ENCODE results near the gene THRSP.
"Not testable (repeated sequence)": the region's sequence is repeated elsewhere in the genome, so short reads cannot be mapped to it uniquely, and the experiment has no call there.

The THRSP gene

GRCh38 chr11:78039391-78039918, 24.2 kb upstream of the THRSP start:
- no peak for DNase-seq (ENCODE audit: low read depth)

- peak; percentile 76 for DNase-seq (ENCODE audit: low read depth)
Observed at GRCh38 chr11:78039919-78040671, 23.6 kb upstream of the THRSP start.

GRCh38 chr11:78040691-78041379, 22.8 kb upstream of the THRSP start:
- no peak for DNase-seq (ENCODE audit: low read depth)

GRCh38 chr11:78041380-78041719, 22.3 kb upstream of the THRSP start:
- not testable (repeated sequence) for DNase-seq (ENCODE audit: low read depth)

GRCh38 chr11:78041843-78042440, 21.7 kb upstream of the THRSP start:
- DNase-seq (ENCODE audit: low read depth), result no peak

- no peak for DNase-seq (ENCODE audit: low read depth)
Observed at GRCh38 chr11:78044706-78045105, 19.0 kb upstream of the THRSP start.

- peak; percentile 31 for DNase-seq (ENCODE audit: low read depth)
Observed at GRCh38 chr11:78045851-78046485, 17.7 kb upstream of the THRSP start.

GRCh38 chr11:78046486-78046854, 17.2 kb upstream of the THRSP start:
- DNase-seq (ENCODE audit: low read depth), result no peak

GRCh38 chr11:78048561-78048960, 15.1 kb upstream of the THRSP start:
- DNase-seq (ENCODE audit: low read depth), result no peak

- no peak for DNase-seq (ENCODE audit: low read depth)
Observed at GRCh38 chr11:78049348-78049747, 14.3 kb upstream of the THRSP start.

- DNase-seq (ENCODE audit: low read depth), result no peak
Observed at GRCh38 chr11:78050964-78051831, 12.5 kb upstream of the THRSP start.

GRCh38 chr11:78054971-78055370, 8.7 kb upstream of the THRSP start:
- no peak for DNase-seq (ENCODE audit: low read depth)

GRCh38 chr11:78056093-78056492, 7.6 kb upstream of the THRSP start:
- DNase-seq (ENCODE audit: low read depth), result no peak

- DNase-seq (ENCODE audit: low read depth), result no peak
Observed at GRCh38 chr11:78057462-78058055, 6.1 kb upstream of the THRSP start.

- not testable (repeated sequence) for DNase-seq (ENCODE audit: low read depth)
Observed at GRCh38 chr11:78059749-78060328, 3.8 kb upstream of the THRSP start.

GRCh38 chr11:78060533-78060932, 3.1 kb upstream of the THRSP start:
- no peak for DNase-seq (ENCODE audit: low read depth)

GRCh38 chr11:78061088-78061920, 2.4 kb upstream of the THRSP start:
- DNase-seq (ENCODE audit: low read depth), result no peak

- no peak for DNase-seq (ENCODE audit: low read depth)
Observed at GRCh38 chr11:78061921-78062311, 1.7 kb upstream of the THRSP start.

GRCh38 chr11:78062671-78063070, 990 bp upstream of the THRSP start:
- DNase-seq (ENCODE audit: low read depth), result no peak

- DNase-seq (ENCODE audit: low read depth), result no peak
Observed at GRCh38 chr11:78065203-78065602, 1.5 kb downstream of the THRSP start.

Measured in stromal cell of bone marrow (primary cell).